ENCODE measurements around the gene KLHL3.

Gene KLHL3

DNA sequence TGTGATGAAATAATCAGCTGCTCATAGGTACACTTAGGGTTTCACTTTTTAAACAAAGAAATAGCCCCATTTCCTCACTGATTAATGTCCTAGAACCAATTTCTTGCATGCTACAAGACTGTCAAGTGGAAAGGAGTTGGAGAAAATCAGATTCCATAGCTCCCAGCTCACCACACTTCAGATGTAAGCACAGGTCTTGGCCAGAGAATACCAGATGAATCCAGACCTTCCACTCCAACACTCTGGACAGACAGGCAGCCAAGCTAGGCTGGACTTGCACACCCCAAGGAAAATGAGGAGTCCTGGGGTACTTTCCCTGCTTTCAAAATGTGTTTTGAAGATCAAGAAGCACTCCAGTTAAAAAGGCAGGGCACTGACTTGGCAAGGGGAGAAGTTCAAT, 68.5 kb downstream of the KLHL3 start:
- Histone ChIP-seq H2BK15ac (ENCODE audit: low read length) (no peak overlapping the region), H4K91ac (ENCODE audit: low read depth, low read length, poor library complexity) (no peak overlapping the region), H3K27me3 (ENCODE audit: control insufficient read depth in 3 of 3, insufficient read depth in 3 of 3, low read depth in 1 of 3, low read length in 3 of 3) (no peaks in the 10 kb centered on the region), H3K14ac (ENCODE audit: low read length) (no peak overlapping the region), H3K23ac (ENCODE audit: low read depth, low read length, poor library complexity) (no peak overlapping the region), H3K4me1 (ENCODE audit: control insufficient read depth in 2 of 2, insufficient read depth in 1 of 2, low read depth in 1 of 2, low read length in 2 of 2) (no peaks in the 10 kb centered on the region), H3K18ac (ENCODE audit: low read length) (no peak overlapping the region), H3K9me3 (replicated peaks in 1 of 2; ENCODE audit: control insufficient read depth in 2 of 2, insufficient read depth in 1 of 2, low read depth in 1 of 2, low read length in 2 of 2) (no peaks in the 10 kb centered on the region), H2BK5ac (ENCODE audit: low read length) (no peak overlapping the region), H4K8ac (ENCODE audit: low read depth, low read length) (no peak overlapping the region), H2BK120ac (ENCODE audit: low read depth, low read length) (no peak overlapping the region), H3K36me3 (replicated peaks in 1 of 2; ENCODE audit: control insufficient read depth in 2 of 2, insufficient read depth in 2 of 2, low read length in 2 of 2) (no peaks in the 10 kb centered on the region), H2BK12ac (ENCODE audit: low read length) (no peak overlapping the region), H3K9ac (ENCODE audit: low read depth, low read length, poor library complexity) (no peak overlapping the region), H3K4ac (ENCODE audit: low read length) (no peak overlapping the region), H2AFZ (ENCODE audit: low read length) (no peak overlapping the region), H3K4me2 (ENCODE audit: insufficient read depth, low read length, poor library complexity, severe bottlenecking) (no peak overlapping the region), H3K27ac (replicated peaks; ENCODE audit: low read length) (no peak overlapping the region), H3K4me3 (ENCODE audit: low read length in 2 of 2) (no peak overlapping the region), H3K79me1 (ENCODE audit: low read depth, low read length) (no peaks in the 10 kb centered on the region), H2AK5ac (ENCODE audit: low read depth, low read length) (no peak overlapping the region)
- no peak for DNase-seq (ENCODE audit: low spot score)

DNA sequence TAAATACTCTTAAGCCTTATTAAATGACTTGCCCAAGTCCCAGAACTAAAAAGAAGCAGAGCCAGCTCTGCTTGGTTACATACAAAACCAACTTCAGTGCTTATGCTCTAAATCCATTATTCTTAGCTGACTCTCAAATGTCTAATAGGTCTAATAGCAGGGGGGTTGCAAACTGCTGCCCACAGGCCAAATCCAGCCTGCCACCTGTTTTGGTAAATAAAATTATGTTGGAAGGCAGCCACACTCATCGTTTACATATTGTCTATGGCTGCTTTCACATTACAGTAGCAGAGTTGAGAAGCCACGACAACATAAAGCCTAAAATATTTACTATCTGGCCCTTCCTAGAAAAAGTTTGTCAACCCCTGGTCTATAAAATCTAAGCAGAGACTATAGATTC, 69.0 kb downstream of the KLHL3 start:
- H3K9ac ChIP-seq (ENCODE audit: low read depth, low read length, poor library complexity) = no peak overlapping the region
- no peak overlapping the region for H2BK15ac ChIP-seq (ENCODE audit: low read length)
- H3K4me2 ChIP-seq (ENCODE audit: insufficient read depth, low read length, poor library complexity, severe bottlenecking) = no peak overlapping the region
- H4K91ac ChIP-seq (ENCODE audit: low read depth, low read length, poor library complexity) = no peak overlapping the region
- H3K36me3 ChIP-seq (replicated peaks in 1 of 2; ENCODE audit: control insufficient read depth in 2 of 2, insufficient read depth in 2 of 2, low read length in 2 of 2) = no peaks in the 10 kb centered on the region
- no peak overlapping the region for H2BK120ac ChIP-seq (ENCODE audit: low read depth, low read length)
- no peak overlapping the region for H3K23ac ChIP-seq (ENCODE audit: low read depth, low read length, poor library complexity)
- WGBS, 2 donors (ENCODE audit: extremely low coverage in 2 of 2, insufficient read length in 2 of 2, insufficient replicate concordance in 1 of 2) = no CpG with 5 or more reads among the region's 2 CpGs
- H3K27me3 ChIP-seq (ENCODE audit: control insufficient read depth in 3 of 3, insufficient read depth in 3 of 3, low read depth in 1 of 3, low read length in 3 of 3) = no peaks in the 10 kb centered on the region
- no peaks in the 10 kb centered on the region for H3K9me3 ChIP-seq (replicated peaks in 1 of 2; ENCODE audit: control insufficient read depth in 2 of 2, insufficient read depth in 1 of 2, low read depth in 1 of 2, low read length in 2 of 2)
- no peak overlapping the region for H3K14ac ChIP-seq (ENCODE audit: low read length)
- no peak overlapping the region for H3K4ac ChIP-seq (ENCODE audit: low read length)
- H4K8ac ChIP-seq (ENCODE audit: low read depth, low read length) = no peak overlapping the region
- H2AFZ ChIP-seq (ENCODE audit: low read length) = no peak overlapping the region
- no peak for DNase-seq (ENCODE audit: low spot score)
- H3K27ac ChIP-seq (replicated peaks; ENCODE audit: low read length) = no peak overlapping the region
- H3K18ac ChIP-seq (ENCODE audit: low read length) = no peak overlapping the region
- H3K4me1 ChIP-seq (ENCODE audit: control insufficient read depth in 2 of 2, insufficient read depth in 1 of 2, low read depth in 1 of 2, low read length in 2 of 2) = no peaks in the 10 kb centered on the region
- H3K79me1 ChIP-seq (ENCODE audit: low read depth, low read length) = no peaks in the 10 kb centered on the region
- H2BK12ac ChIP-seq (ENCODE audit: low read length) = no peak overlapping the region
- no peak overlapping the region for H2BK5ac ChIP-seq (ENCODE audit: low read length)
- H3K4me3 ChIP-seq (ENCODE audit: low read length in 2 of 2) = no peak overlapping the region
- no peak overlapping the region for H2AK5ac ChIP-seq (ENCODE audit: low read depth, low read length)

DNA sequence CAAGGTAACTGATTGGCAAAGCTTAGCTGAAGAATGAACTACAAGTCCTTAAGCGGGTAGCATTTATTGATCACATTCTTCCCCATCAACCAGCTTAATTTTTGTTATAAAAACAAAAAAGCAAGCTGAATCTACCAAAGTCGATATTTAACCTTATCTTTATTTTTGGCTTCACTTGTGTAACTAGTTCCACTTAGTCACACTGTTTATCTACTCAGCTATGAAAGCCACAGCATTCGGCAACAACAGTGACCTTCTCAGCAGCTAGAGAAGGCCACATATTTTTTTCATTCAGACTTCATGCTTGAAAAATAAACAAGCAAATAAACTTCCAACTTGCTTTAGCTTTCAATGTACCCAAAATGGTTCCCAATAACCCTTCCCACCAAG, 69.4 kb downstream of the KLHL3 start:
- Histone ChIP-seq H3K9me3 (replicated peaks in 1 of 2; ENCODE audit: control insufficient read depth in 2 of 2, insufficient read depth in 1 of 2, low read depth in 1 of 2, low read length in 2 of 2) (no peaks in the 10 kb centered on the region), H2BK5ac (ENCODE audit: low read length) (no peak overlapping the region), H2BK120ac (ENCODE audit: low read depth, low read length) (no peak overlapping the region), H3K4me2 (ENCODE audit: insufficient read depth, low read length, poor library complexity, severe bottlenecking) (no peak overlapping the region), H2AK5ac (ENCODE audit: low read depth, low read length) (no peak overlapping the region), H3K36me3 (replicated peaks in 1 of 2; ENCODE audit: control insufficient read depth in 2 of 2, insufficient read depth in 2 of 2, low read length in 2 of 2) (no peaks in the 10 kb centered on the region), H3K14ac (ENCODE audit: low read length) (no peak overlapping the region), H2BK12ac (ENCODE audit: low read length) (no peak overlapping the region), H4K8ac (ENCODE audit: low read depth, low read length) (no peak overlapping the region), H4K91ac (ENCODE audit: low read depth, low read length, poor library complexity) (no peak overlapping the region), H3K79me1 (ENCODE audit: low read depth, low read length) (no peaks in the 10 kb centered on the region), H2AFZ (ENCODE audit: low read length) (no peak overlapping the region), H3K4ac (ENCODE audit: low read length) (no peak overlapping the region), H3K4me1 (ENCODE audit: control insufficient read depth in 2 of 2, insufficient read depth in 1 of 2, low read depth in 1 of 2, low read length in 2 of 2) (no peaks in the 10 kb centered on the region), H3K23ac (ENCODE audit: low read depth, low read length, poor library complexity) (no peak overlapping the region), H3K9ac (ENCODE audit: low read depth, low read length, poor library complexity) (no peak overlapping the region), H3K27me3 (ENCODE audit: control insufficient read depth in 3 of 3, insufficient read depth in 3 of 3, low read depth in 1 of 3, low read length in 3 of 3) (no peaks in the 10 kb centered on the region), H3K18ac (ENCODE audit: low read length) (no peak overlapping the region), H2BK15ac (ENCODE audit: low read length) (no peak overlapping the region), H3K27ac (replicated peaks; ENCODE audit: low read length) (no peak overlapping the region), H3K4me3 (ENCODE audit: low read length in 2 of 2) (no peak overlapping the region)
- no peak for DNase-seq (ENCODE audit: low spot score)
- WGBS, 2 donors (ENCODE audit: extremely low coverage in 2 of 2, insufficient read length in 2 of 2, insufficient replicate concordance in 1 of 2) = no CpG with 5 or more reads among the region's 3 CpGs

DNA sequence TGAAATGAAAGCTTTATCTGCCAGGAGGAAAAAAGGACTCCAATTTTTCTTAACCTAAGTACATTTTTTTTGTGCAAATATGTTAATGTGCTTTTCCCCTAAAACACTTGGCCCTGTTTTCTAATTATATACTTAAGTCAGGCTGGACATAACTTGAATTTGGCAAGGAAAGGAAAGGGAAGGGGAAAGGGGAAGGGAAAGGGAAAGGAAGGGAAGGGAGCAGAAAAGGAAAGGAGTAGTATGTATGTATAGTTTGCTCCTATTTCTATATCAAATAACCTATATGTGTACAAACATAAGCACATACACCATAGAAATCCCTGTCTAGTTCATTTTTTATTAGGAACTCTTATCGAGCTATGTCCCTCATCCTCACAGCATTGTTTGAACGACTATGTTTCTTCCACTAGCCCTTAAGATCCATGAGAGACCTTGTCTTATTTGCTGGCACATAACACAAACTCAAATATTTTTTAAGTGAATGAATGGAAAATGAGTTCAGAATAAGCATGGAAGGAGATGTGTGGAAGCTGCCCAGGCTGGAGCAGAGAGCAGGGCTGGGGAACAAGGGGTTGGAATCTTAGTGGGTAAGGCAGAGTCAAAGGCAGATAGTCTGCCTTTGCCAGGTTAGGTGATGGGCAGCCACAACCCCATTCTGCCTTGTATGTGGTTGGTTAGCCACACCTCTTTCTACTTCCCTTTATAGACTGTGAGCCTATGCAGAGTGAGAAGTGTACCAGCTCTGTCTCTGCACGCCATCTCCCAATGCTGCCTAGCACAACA, 70.0 kb downstream of the KLHL3 start:
- Histone ChIP-seq H4K8ac (ENCODE audit: low read depth, low read length) (no peak overlapping the region), H3K9ac (ENCODE audit: low read depth, low read length, poor library complexity) (no peak overlapping the region), H3K36me3 (replicated peaks in 1 of 2; ENCODE audit: control insufficient read depth in 2 of 2, insufficient read depth in 2 of 2, low read length in 2 of 2) (no peaks in the 10 kb centered on the region), H2BK12ac (ENCODE audit: low read length) (no peak overlapping the region), H2AK5ac (ENCODE audit: low read depth, low read length) (no peak overlapping the region), H3K27me3 (ENCODE audit: control insufficient read depth in 3 of 3, insufficient read depth in 3 of 3, low read depth in 1 of 3, low read length in 3 of 3) (no peaks in the 10 kb centered on the region), H2AFZ (ENCODE audit: low read length) (no peak overlapping the region), H2BK15ac (ENCODE audit: low read length) (no peak overlapping the region), H3K18ac (ENCODE audit: low read length) (no peak overlapping the region), H3K79me1 (ENCODE audit: low read depth, low read length) (no peaks in the 10 kb centered on the region), H3K23ac (ENCODE audit: low read depth, low read length, poor library complexity) (no peak overlapping the region), H3K4ac (ENCODE audit: low read length) (no peak overlapping the region), H3K4me1 (ENCODE audit: control insufficient read depth in 2 of 2, insufficient read depth in 1 of 2, low read depth in 1 of 2, low read length in 2 of 2) (no peaks in the 10 kb centered on the region), H4K91ac (ENCODE audit: low read depth, low read length, poor library complexity) (no peak overlapping the region), H3K9me3 (replicated peaks in 1 of 2; ENCODE audit: control insufficient read depth in 2 of 2, insufficient read depth in 1 of 2, low read depth in 1 of 2, low read length in 2 of 2) (no peaks in the 10 kb centered on the region), H3K14ac (ENCODE audit: low read length) (no peak overlapping the region), H3K4me2 (ENCODE audit: insufficient read depth, low read length, poor library complexity, severe bottlenecking) (no peak overlapping the region), H2BK5ac (ENCODE audit: low read length) (no peak overlapping the region), H3K4me3 (ENCODE audit: low read length in 2 of 2) (no peak overlapping the region), H2BK120ac (ENCODE audit: low read depth, low read length) (no peak overlapping the region), H3K27ac (replicated peaks; ENCODE audit: low read length) (no peak overlapping the region)
- DNase-seq (ENCODE audit: low spot score) = no peak
- no CpG with 5 or more reads among the region's 3 CpGs for WGBS, 2 donors (ENCODE audit: extremely low coverage in 2 of 2, insufficient read length in 2 of 2, insufficient replicate concordance in 1 of 2)

All from neuronal stem cell (in vitro differentiated cells).